Measurements from ENCODE around the gene PBX1.

Gene PBX1

GRCh38 chr1:164771041-164771618 lies 212.1 kb downstream of the PBX1 start:
- H3K4me3 ChIP-seq (ENCODE audit: low read length): no peak overlapping the region
- no peaks in the 10 kb centered on the region for H3K36me3 ChIP-seq (replicated peaks; ENCODE audit: insufficient read depth, low read length)
- H3K9ac ChIP-seq (ENCODE audit: low read length): no peak overlapping the region
- H3K79me2 ChIP-seq (ENCODE audit: low read length): no peaks in the 10 kb centered on the region
- H3F3A ChIP-seq (ENCODE audit: insufficient read depth, low read length): peaks cover 12% of the 10 kb centered on the region
- H3K27me3 ChIP-seq (replicated peaks; ENCODE audit: insufficient read depth, low read length): no peaks in the 10 kb centered on the region
- H3K4me1 ChIP-seq (ENCODE audit: low read length): peaks cover 34% of the 10 kb centered on the region
- H3K9me2 ChIP-seq (replicated peaks; ENCODE audit: insufficient read depth, low read length): no peaks in the 10 kb centered on the region
- no peaks in the 10 kb centered on the region for H3K9me3 ChIP-seq (replicated peaks; ENCODE audit: insufficient read depth, low read length)
- H3K4me2 ChIP-seq (ENCODE audit: low read depth, low read length): no peak overlapping the region
- no peak overlapping the region for H2AFZ ChIP-seq (ENCODE audit: low read length)
- no peaks in the 10 kb centered on the region for H4K20me1 ChIP-seq (ENCODE audit: insufficient read depth, low read length)
- TF ChIP-seq EZH2 (optimal IDR thresholded peaks at IDR 0.05; ENCODE audit: low read depth, low read length): no peak
- no peak for TF ChIP-seq EZH2phosphoT487 (IDR thresholded peaks at IDR 0.05; ENCODE audit: low read length)
- TF ChIP-seq, protein P1, sequence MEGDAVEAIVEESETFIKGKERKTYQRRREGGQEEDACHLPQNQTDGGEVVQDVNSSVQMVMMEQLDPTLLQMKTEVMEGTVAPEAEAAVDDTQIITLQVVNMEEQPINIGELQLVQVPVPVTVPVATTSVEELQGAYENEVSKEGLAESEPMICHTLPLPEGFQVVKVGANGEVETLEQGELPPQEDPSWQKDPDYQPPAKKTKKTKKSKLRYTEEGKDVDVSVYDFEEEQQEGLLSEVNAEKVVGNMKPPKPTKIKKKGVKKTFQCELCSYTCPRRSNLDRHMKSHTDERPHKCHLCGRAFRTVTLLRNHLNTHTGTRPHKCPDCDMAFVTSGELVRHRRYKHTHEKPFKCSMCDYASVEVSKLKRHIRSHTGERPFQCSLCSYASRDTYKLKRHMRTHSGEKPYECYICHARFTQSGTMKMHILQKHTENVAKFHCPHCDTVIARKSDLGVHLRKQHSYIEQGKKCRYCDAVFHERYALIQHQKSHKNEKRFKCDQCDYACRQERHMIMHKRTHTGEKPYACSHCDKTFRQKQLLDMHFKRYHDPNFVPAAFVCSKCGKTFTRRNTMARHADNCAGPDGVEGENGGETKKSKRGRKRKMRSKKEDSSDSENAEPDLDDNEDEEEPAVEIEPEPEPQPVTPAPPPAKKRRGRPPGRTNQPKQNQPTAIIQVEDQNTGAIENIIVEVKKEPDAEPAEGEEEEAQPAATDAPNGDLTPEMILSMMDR (IDR thresholded peaks at IDR 0.05; ENCODE audit: low read length): no peak
- no peak overlapping the region for H3K27ac ChIP-seq (ENCODE audit: low read length)
- no peak for DNase-seq

- no peak for DNase-seq
- no peaks in the 10 kb centered on the region for H3K27me3 ChIP-seq (replicated peaks; ENCODE audit: insufficient read depth, low read length)
- H3K4me3 ChIP-seq (ENCODE audit: low read length): no peak overlapping the region
- H3K9ac ChIP-seq (ENCODE audit: low read length): no peak overlapping the region
- H4K20me1 ChIP-seq (ENCODE audit: insufficient read depth, low read length): no peaks in the 10 kb centered on the region
- H3K4me1 ChIP-seq (ENCODE audit: low read length): peaks cover 30% of the 10 kb centered on the region
- no peaks in the 10 kb centered on the region for H3K36me3 ChIP-seq (replicated peaks; ENCODE audit: insufficient read depth, low read length)
- H3K4me2 ChIP-seq (ENCODE audit: low read depth, low read length): no peak overlapping the region
- no peaks in the 10 kb centered on the region for H3K9me2 ChIP-seq (replicated peaks; ENCODE audit: insufficient read depth, low read length)
- no peaks in the 10 kb centered on the region for H3K79me2 ChIP-seq (ENCODE audit: low read length)
- H3K27ac ChIP-seq (ENCODE audit: low read length): no peak overlapping the region
- H3K9me3 ChIP-seq (replicated peaks; ENCODE audit: insufficient read depth, low read length): no peaks in the 10 kb centered on the region
- no peak for TF ChIP-seq EZH2phosphoT487 (IDR thresholded peaks at IDR 0.05; ENCODE audit: low read length)
- TF ChIP-seq, protein P1 (IDR thresholded peaks at IDR 0.05; ENCODE audit: low read length): no peak
- no peak for TF ChIP-seq EZH2 (optimal IDR thresholded peaks at IDR 0.05; ENCODE audit: low read depth, low read length)
- H3F3A ChIP-seq (ENCODE audit: insufficient read depth, low read length): peaks cover 12% of the 10 kb centered on the region
- no peak overlapping the region for H2AFZ ChIP-seq (ENCODE audit: low read length)
Measured at GRCh38 chr1:164771619-164772361, 212.8 kb downstream of the PBX1 start.

- Histone ChIP-seq H3K4me2 (ENCODE audit: low read depth, low read length) (no peak overlapping the region), H3F3A (ENCODE audit: insufficient read depth, low read length) (peaks cover 8% of the 10 kb centered on the region), H3K4me1 (ENCODE audit: low read length) (peaks cover 22% of the 10 kb centered on the region), H2AFZ (ENCODE audit: low read length) (no peak overlapping the region), H3K36me3 (replicated peaks; ENCODE audit: insufficient read depth, low read length) (no peaks in the 10 kb centered on the region), H3K9me2 (replicated peaks; ENCODE audit: insufficient read depth, low read length) (no peaks in the 10 kb centered on the region), H3K9ac (ENCODE audit: low read length) (no peak overlapping the region), H3K79me2 (ENCODE audit: low read length) (no peaks in the 10 kb centered on the region), H3K4me3 (ENCODE audit: low read length) (no peak overlapping the region), H3K9me3 (replicated peaks; ENCODE audit: insufficient read depth, low read length) (no peaks in the 10 kb centered on the region), H3K27me3 (replicated peaks; ENCODE audit: insufficient read depth, low read length) (no peaks in the 10 kb centered on the region), H4K20me1 (ENCODE audit: insufficient read depth, low read length) (no peaks in the 10 kb centered on the region), H3K27ac (ENCODE audit: low read length) (no peak overlapping the region)
- peak; percentile 59 for DNase-seq
- TF ChIP-seq, protein P1 (IDR thresholded peaks at IDR 0.05; ENCODE audit: low read length): no peak
- TF ChIP-seq EZH2 (optimal IDR thresholded peaks at IDR 0.05; ENCODE audit: low read depth, low read length) (no peak), EZH2phosphoT487 (IDR thresholded peaks at IDR 0.05; ENCODE audit: low read length) (no peak)
Measured at GRCh38 chr1:164772635-164773034, 213.7 kb downstream of the PBX1 start.
